Common myeloid progenitor, CD34-positive (primary cell): ENCODE measurements around the gene FANCI.
A peak's percentile ranks its signal among the peaks of the same experiment; 100 is the strongest.
"Not testable (repeated sequence)": the region's sequence is repeated elsewhere in the genome, so short reads cannot be mapped to it uniquely, and the experiment has no call there.

Source experiments
- CTCF ChIA-PET: fragments of 350-600 bp; sonication (Branson Sonifier 250); formaldehyde crosslinking; loops from one replicate; lab custom pipeline; 2021; ENCODE audit warnings: antibody characterized with exemption; lab: Charles Lee
- POLR2A ChIA-PET: fragments of 350-600 bp; sonication (Branson Sonifier 250); formaldehyde crosslinking; loops from one replicate; lab custom pipeline; 2021; ENCODE audit warnings: antibody characterized with exemption; lab: Charles Lee
- DNase-seq, 3 donors: peaks; one replicate each; pipeline versions ENCODE4 v3.0.0 to v3.0.0-alpha.2; 2013
- H3K27ac ChIP-seq, 2 experiments: 1 replicate in 1 of 2; 2 replicates in 1 of 2; pipeline ENCODE4 v1.7.0; 2013; ENCODE audit warnings: inconsistent platforms in 2 of 2, low read length in 2 of 2, mild to moderate bottlenecking in 2 of 2, low read depth in 1 of 2, moderate library complexity in 1 of 2; ENCODE audit not compliant: severe bottlenecking in 2 of 2, insufficient read depth in 1 of 2, poor library complexity in 1 of 2
- H3K27me3 ChIP-seq, 5 experiments: replicated peaks in 2 of 5; 1 replicate in 3 of 5; 2 replicates in 2 of 5; pipeline versions ENCODE4 v1.6.1 to v1.7.0; 2013; ENCODE audit warnings: low read length in 4 of 5, mild to moderate bottlenecking in 2 of 5, moderate library complexity in 2 of 5, inconsistent platforms in 1 of 5; ENCODE audit not compliant: insufficient read depth in 5 of 5, control insufficient read depth in 4 of 5
- H3K36me3 ChIP-seq, 4 experiments: 1 replicate in 2 of 4; 2 replicates in 2 of 4; pipeline versions ENCODE4 v1.6.1 to v1.7.0; 2013; ENCODE audit warnings: low read length in 3 of 4, control low read depth in 1 of 4, mild to moderate bottlenecking in 1 of 4; ENCODE audit not compliant: control insufficient read depth in 4 of 4, insufficient read depth in 4 of 4
- H3K4me1 ChIP-seq, 4 experiments: 1 replicate in 3 of 4; 2 replicates in 1 of 4; pipeline versions ENCODE4 v1.6.1 to v1.7.1; 2013; ENCODE audit warnings: low read length in 3 of 4, mild to moderate bottlenecking in 3 of 4, control low read depth in 1 of 4, inconsistent platforms in 1 of 4, moderate library complexity in 1 of 4; ENCODE audit not compliant: control insufficient read depth in 4 of 4, insufficient read depth in 4 of 4; ENCODE audit errors: control extremely low read depth in 1 of 4
- H3K4me3 ChIP-seq, 7 experiments: 1 replicate in 4 of 7; 2 replicates in 3 of 7; pipeline versions ENCODE4 v1.5.1 to v1.7.0; 2013; ENCODE audit warnings: mild to moderate bottlenecking in 7 of 7, low read length in 6 of 7, moderate library complexity in 6 of 7, inconsistent platforms in 2 of 7, low read depth in 2 of 7, control low read depth in 1 of 7; ENCODE audit not compliant: insufficient read depth in 4 of 7, control insufficient read depth in 1 of 7; ENCODE audit errors: extremely low read depth in 1 of 7
- H3K9me3 ChIP-seq, 5 experiments: 1 replicate in 4 of 5; 2 replicates in 1 of 5; pipeline versions ENCODE4 v1.6.1 to v1.7.1; 2013; ENCODE audit warnings: low read length in 4 of 5, mild to moderate bottlenecking in 2 of 5, inconsistent platforms in 1 of 5, low read depth in 1 of 5, moderate library complexity in 1 of 5; ENCODE audit not compliant: control insufficient read depth in 4 of 5, insufficient read depth in 2 of 5; ENCODE audit errors: control extremely low read depth in 1 of 5
- WGBS: methylation state at CpG from one replicate; pipeline ENCODE4 v1.1.5; 2013; ENCODE audit not compliant: insufficient coverage; 5-methylcytosine and 5-hydroxymethylcytosine counted together

Gene FANCI

GRCh38 chr15:89248584-89248983, 4.8 kb downstream of the FANCI start:
- Histone ChIP-seq H3K27me3 (no peaks in the 10 kb centered on the region), H3K36me3 (peaks cover 0 to 46% (median 17%) of the 10 kb centered on the region in 4 experiments), H3K4me3 (no peak overlapping the region), H3K27ac (no peak overlapping the region), H3K4me1 (peaks cover under 1 to 16% (median 8%) of the 10 kb centered on the region in 4 experiments), H3K9me3 (peaks cover 0 to 4% (median 0%) of the 10 kb centered on the region in 5 experiments)
- CTCF ChIA-PET: interaction anchor here (1.5 kb wide), 1 partner anchor 43 kb away, joined by 4 read pairs; no protein-coding TSS in a partner anchor
- 100% methylated on average over 1 of the region's 2 CpGs for WGBS
- POLR2A ChIA-PET: no interaction called here
- no peak for DNase-seq

- H3K36me3 ChIP-seq: peaks cover 0 to 58% (median 19%) of the 10 kb centered on the region in 4 experiments
- WGBS: no CpG with 5 or more reads among the region's 5 CpGs
- DNase-seq, H3K4me3 ChIP-seq, H3K9me3 ChIP-seq, H3K4me1 ChIP-seq, H3K27me3 ChIP-seq, POLR2A ChIA-PET, H3K27ac ChIP-seq: not testable (repeated sequence)
- CTCF ChIA-PET: interaction anchor here (1.5 kb wide), 1 partner anchor 44 kb away, joined by 4 read pairs; no protein-coding TSS in a partner anchor
Observed at GRCh38 chr15:89250142-89250541, 6.4 kb downstream of the FANCI start.

GRCh38 chr15:89277281-89277680, 33.5 kb downstream of the FANCI start:
- 100% methylated on average over 2 of the region's 4 CpGs for WGBS
- H3K9me3 ChIP-seq, H3K4me1 ChIP-seq, H3K4me3 ChIP-seq, DNase-seq, H3K27me3 ChIP-seq, POLR2A ChIA-PET, H3K27ac ChIP-seq: not testable (repeated sequence)
- peaks cover 15 to 66% (median 32%) of the 10 kb centered on the region in 4 experiments for H3K36me3 ChIP-seq
- CTCF ChIA-PET: interaction anchor here (1.6 to 2.6 kb wide), 3 partner anchors 8 to 33 kb away, joined by 3 to 14 read pairs (median 4); partner anchors contain the start of gene FANCI

DNA sequence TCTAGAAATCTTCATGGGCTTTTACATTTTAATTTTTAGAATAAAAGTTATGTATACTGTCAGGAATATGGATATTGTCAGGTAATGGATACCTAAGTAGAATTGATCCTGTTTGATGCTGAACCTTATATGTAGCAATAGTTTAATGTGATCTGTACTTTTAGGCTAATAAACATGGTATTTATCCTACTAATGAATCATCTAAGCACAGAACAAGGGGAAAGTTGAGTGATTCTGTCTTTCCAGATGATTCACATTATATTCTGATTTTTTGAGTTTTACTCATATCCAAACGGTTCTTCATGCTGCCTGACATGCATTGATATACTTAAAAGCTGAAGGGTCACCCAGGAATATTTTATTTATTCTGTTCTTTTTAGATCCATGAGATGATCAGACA, 34.5 kb downstream of the FANCI start:
- 100% methylated on average over 1 of the region's 1 CpG for WGBS
- CTCF ChIA-PET: no interaction called here
- H3K27me3 ChIP-seq: no peaks in the 10 kb centered on the region
- no peaks in the 10 kb centered on the region for H3K9me3 ChIP-seq
- peaks cover 17 to 76% (median 37%) of the 10 kb centered on the region in 4 experiments for H3K36me3 ChIP-seq
- no peak overlapping the region for H3K27ac ChIP-seq
- no peak for DNase-seq
- POLR2A ChIA-PET: no interaction called here
- H3K4me3 ChIP-seq: no peak overlapping the region
- H3K4me1 ChIP-seq: no peaks in the 10 kb centered on the region

DNA sequence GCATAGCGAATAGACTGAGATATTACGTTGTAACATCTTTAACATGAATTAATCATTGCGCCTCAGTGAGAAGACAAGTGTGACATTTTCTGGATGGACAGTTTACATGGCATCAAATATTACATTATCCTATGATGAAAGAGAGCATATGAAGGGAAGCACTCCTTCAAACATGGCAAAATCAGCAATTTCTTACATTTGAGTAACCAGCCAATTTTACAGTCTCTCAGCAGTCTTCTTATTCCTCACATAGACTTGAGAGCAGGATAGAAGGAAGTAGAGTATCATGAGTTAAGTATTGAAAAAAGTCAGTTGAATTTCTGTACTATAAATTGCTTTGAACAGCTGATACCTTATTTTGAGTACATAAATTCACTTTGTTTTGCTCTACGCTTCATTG, 38.9 kb downstream of the FANCI start:
- H3K4me1 ChIP-seq: no peaks in the 10 kb centered on the region
- H3K4me3 ChIP-seq: no peak overlapping the region
- no peak for DNase-seq
- peaks cover 0 to 17% (median 7%) of the 10 kb centered on the region in 5 experiments for H3K9me3 ChIP-seq
- H3K36me3 ChIP-seq: peaks cover 29 to 75% (median 48%) of the 10 kb centered on the region in 4 experiments
- ChIA-PET POLR2A (no interaction called here), CTCF (interaction anchor here (0.7 to 1.4 kb wide), 4 partner anchors 10 to 23 kb away, joined by 3 to 4 read pairs (median 3); no protein-coding TSS in a partner anchor)
- no peak overlapping the region for H3K27ac ChIP-seq
- H3K27me3 ChIP-seq: no peaks in the 10 kb centered on the region
- WGBS: 100% methylated on average over 2 of the region's 4 CpGs

DNA sequence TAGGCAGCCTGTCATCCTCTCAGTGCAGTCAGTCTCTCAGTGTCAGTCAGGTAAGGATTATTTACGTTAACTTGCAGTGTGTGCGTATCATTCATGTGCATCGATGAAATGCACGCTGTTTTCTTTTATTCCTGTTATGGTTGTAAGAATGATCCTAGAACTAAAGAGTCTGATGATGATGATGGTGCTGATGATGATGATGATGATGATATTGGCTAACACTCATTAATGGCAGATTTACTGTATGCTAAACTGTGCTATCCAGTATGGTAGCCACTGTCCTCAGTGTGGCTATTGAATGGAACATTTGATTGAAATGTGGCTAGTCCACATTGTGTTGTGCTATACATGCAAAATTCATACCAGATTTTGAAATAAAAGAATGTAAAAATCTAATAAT, 39.4 kb downstream of the FANCI start:
- 100% methylated on average over 4 of the region's 4 CpGs for WGBS
- no peak overlapping the region for H3K27ac ChIP-seq
- peaks cover 0 to 17% (median 7%) of the 10 kb centered on the region in 5 experiments for H3K9me3 ChIP-seq
- H3K27me3 ChIP-seq: no peaks in the 10 kb centered on the region
- peaks cover 29 to 80% (median 52%) of the 10 kb centered on the region in 4 experiments for H3K36me3 ChIP-seq
- CTCF ChIA-PET: interaction anchor here (0.7 to 1.3 kb wide), 2 partner anchors 10 to 22 kb away, joined by 3 read pairs; no protein-coding TSS in a partner anchor
- DNase-seq: no peak
- no peak overlapping the region for H3K4me3 ChIP-seq
- H3K4me1 ChIP-seq: no peaks in the 10 kb centered on the region
- POLR2A ChIA-PET: no interaction called here

DNA sequence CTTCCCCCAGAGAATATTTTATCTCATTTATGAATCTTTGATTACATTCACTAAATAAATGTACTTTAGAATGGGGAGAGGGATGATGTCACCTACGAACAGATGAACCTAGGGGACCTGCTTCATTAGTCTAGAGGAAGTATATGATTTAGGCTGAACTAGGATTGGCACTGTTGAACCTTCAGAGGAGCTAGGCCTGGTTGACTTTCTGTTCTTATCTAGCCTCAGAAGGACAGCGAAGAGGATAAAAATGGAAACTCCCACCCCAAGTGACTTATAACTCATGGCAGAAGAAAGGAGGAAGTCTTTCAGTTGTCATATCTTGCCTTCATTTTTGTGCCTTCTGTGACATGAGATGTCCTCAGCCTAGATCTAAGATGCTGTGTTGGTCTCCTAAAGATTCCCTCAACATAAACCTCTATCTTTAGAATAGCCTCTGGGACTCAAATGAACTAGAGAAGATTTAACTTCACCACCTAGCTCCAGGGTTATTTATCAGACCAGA, 48.2 kb downstream of the FANCI start:
- no peaks in the 10 kb centered on the region for H3K27me3 ChIP-seq
- ChIA-PET POLR2A (no interaction called here), CTCF (no interaction called here)
- no peak overlapping the region for H3K27ac ChIP-seq
- no peaks in the 10 kb centered on the region for H3K9me3 ChIP-seq
- 100% methylated on average over 2 of the region's 2 CpGs for whole genome bisulfite sequencing
- H3K4me3 ChIP-seq: no peak overlapping the region
- DNase-seq: peak in 1 of 3 donors; percentile 3
- H3K4me1 ChIP-seq: no peaks in the 10 kb centered on the region
- H3K36me3 ChIP-seq: peaks cover 16 to 60% (median 40%) of the 10 kb centered on the region in 4 experiments
